HepG2 (cell line): ENCODE measurements around the gene TNS1. TPM values are rescaled to one million over a fixed set of nuclear protein-coding genes. Genes with fewer than 3 reads are reported as not detected.
A peak's percentile ranks its signal among the peaks of the same experiment; 100 is the strongest.

Source experiments
- ATAC-seq: fragments of 200-7000 bp; cut with Tn5 transposase; 3 replicates; pipeline ENCODE4 v1.9.1; 2020; ENCODE audit warnings: mild to moderate bottlenecking, moderate library complexity
- BruUV-seq: library from RNA; stranded (reverse); fragments of 400-500 nt; replicated peaks from 2 replicates; lab custom pipeline; 2021; lab: Mats Ljungman, UMichigan
- CTCF ChIA-PET: fragments of 300-600 bp; formaldehyde crosslinking; extraction: SDS; loops from one replicate; lab custom pipeline; 2021; ENCODE audit warnings: low total read pairs, inconsistent platforms, low intra/inter-chr PET ratio; lab: Yijun Ruan, JAX
- POLR2A ChIA-PET: fragments of 350-600 bp; sonication (Branson Sonifier 250); formaldehyde crosslinking; loops from one replicate; lab custom pipeline; 2020; ENCODE audit warnings: antibody characterized with exemption, inconsistent platforms; lab: Yijun Ruan, JAX
- DNase-seq: peaks from one replicate; pipeline ENCODE4 v3.0.0-alpha.2; 2015; ENCODE audit warnings: low spot score
- FAIRE-seq: peaks from 3 replicates; lab custom pipeline; 2011; peaks lifted over from hg19 to GRCh38; lab: Jason Lieb, UNC
- H2AFZ ChIP-seq: one replicate; pipeline ENCODE4 v1.6.1; 2011; ENCODE audit warnings: low read length, inconsistent platforms
- H3K27ac ChIP-seq: fragments of 300-600 bp; 3 replicates; pipeline ENCODE4 v1.8.0; 2011; ENCODE audit warnings: mixed run types, mild to moderate bottlenecking, mixed read lengths, low read length, inconsistent platforms; ENCODE audit not compliant: insufficient read depth; ENCODE audit errors: extremely low read length
- H3K27me3 ChIP-seq, 2 experiments: fragments of 200-600 bp in 1 of 2; 2 replicates in 1 of 2; 3 replicates in 1 of 2; pipeline versions ENCODE4 v1.6.0 to v1.8.0; 2011; ENCODE audit warnings: low read length in 2 of 2, mild to moderate bottlenecking in 2 of 2, moderate library complexity in 2 of 2, inconsistent platforms in 1 of 2; ENCODE audit not compliant: insufficient read depth in 2 of 2, control insufficient read depth in 1 of 2
- H3K36me3 ChIP-seq, 2 experiments: fragments of 200-600 bp in 1 of 2; replicated peaks in 1 of 2; 2 replicates in 1 of 2; 3 replicates in 1 of 2; pipeline versions ENCODE4 v1.5.1 to v1.8.0; 2011; ENCODE audit warnings: low read length in 2 of 2, inconsistent platforms in 1 of 2; ENCODE audit not compliant: insufficient read depth in 2 of 2, control insufficient read depth in 1 of 2
- H3K4me1 ChIP-seq: 2 replicates; pipeline ENCODE4 v1.5.1; 2012; ENCODE audit warnings: low read length, inconsistent platforms; ENCODE audit not compliant: insufficient read depth
- H3K4me2 ChIP-seq: 2 replicates; pipeline ENCODE4 v1.6.0; 2011; ENCODE audit warnings: low read depth, low read length, inconsistent platforms
- H3K4me3 ChIP-seq, 3 experiments: fragments of 200-600 bp in 1 of 3; sonication (generic), shearing (Covaris generic) in 1 of 3; replicated peaks in 1 of 3; 2 replicates each; pipeline ENCODE4 v1.5.1; 2011 to 2016; ENCODE audit warnings: low read length in 3 of 3, inconsistent platforms in 2 of 3, low read depth in 2 of 3, mild to moderate bottlenecking in 2 of 3, control low read depth in 1 of 3, mixed read lengths in 1 of 3; ENCODE audit not compliant: insufficient read depth in 1 of 3
- H3K79me2 ChIP-seq: one replicate; pipeline ENCODE4 v1.6.1; 2011; ENCODE audit warnings: low read length, inconsistent platforms; ENCODE audit not compliant: insufficient read depth
- H3K9ac ChIP-seq: 2 replicates; pipeline ENCODE4 v1.6.0; 2011; ENCODE audit warnings: mild to moderate bottlenecking, low read depth, low read length, inconsistent platforms; ENCODE audit not compliant: insufficient read depth
- H3K9me3 ChIP-seq: 2 replicates; pipeline ENCODE4 v1.5.1; 2012; ENCODE audit warnings: mild to moderate bottlenecking, low read length
- H4K20me1 ChIP-seq: 2 replicates; pipeline ENCODE4 v1.6.0; 2011; ENCODE audit warnings: inconsistent platforms, mild to moderate bottlenecking, low read length, moderate library complexity; ENCODE audit not compliant: insufficient read depth
- ARNT2 ChIP-seq: sonication (generic); formaldehyde crosslinking; IDR thresholded peaks from 2 replicates; pipeline ENCODE4 v1.8.0; 2022; ENCODE audit warnings: mild to moderate bottlenecking, low read depth, missing genetic modification reagents, moderate library complexity
- DMAP1 ChIP-seq: IDR thresholded peaks from 2 replicates; pipeline ENCODE4 v1.6.1; 2016
- DPF2 ChIP-seq: sonication (generic); formaldehyde crosslinking; IDR thresholded peaks from 2 replicates; pipeline ENCODE4 v1.4.0; 2020; ENCODE audit warnings: mild to moderate bottlenecking, low read depth, missing genetic modification reagents, borderline replicate concordance
- EED ChIP-seq: sonication (generic); formaldehyde crosslinking; IDR thresholded peaks from 2 replicates; pipeline ENCODE4 v1.5.0; 2020; ENCODE audit warnings: mild to moderate bottlenecking, missing genetic modification reagents
- FIP1L1 ChIP-seq: fragments of 200-400 bp; formaldehyde crosslinking; IDR thresholded peaks from 2 replicates; pipeline ENCODE4 v1.6.1; 2018; ENCODE audit warnings: low read depth, mild to moderate bottlenecking, low read length, moderate library complexity, borderline replicate concordance; ENCODE audit not compliant: insufficient read depth
- FOXK1 ChIP-seq: sonication (generic); formaldehyde crosslinking; IDR thresholded peaks from 2 replicates; pipeline ENCODE4 v1.4.0; 2020; ENCODE audit warnings: low read depth, missing genetic modification reagents, borderline replicate concordance
- PHF5A ChIP-seq: IDR thresholded peaks from one replicate; pipeline ENCODE4 v1.6.1; 2018; ENCODE audit warnings: low read depth, missing genetic modification reagents; ENCODE audit not compliant: unreplicated experiment
- ZFP91 ChIP-seq: sonication (generic); formaldehyde crosslinking; IDR thresholded peaks from 2 replicates; pipeline ENCODE4 v1.9.0; 2022; ENCODE audit warnings: missing genetic modification reagents, mild to moderate bottlenecking, borderline replicate concordance
- WGBS: methylation state at CpG from one replicate; pipeline ENCODE4 v1.1.6; 2017; ENCODE audit warnings: low lambda C conversion rate; 5-methylcytosine and 5-hydroxymethylcytosine counted together
- in situ Hi-C: cut with HindIII; loops from 2 replicates; pipeline ENCODE4 v1.10.0; 2017; ENCODE audit warnings: low pct_unique_long_range_greater_than_20kb; ENCODE audit not compliant: extremely low pct_ligation_motif_present
- intact Hi-C: fragments of 100-400 bp; cut with micrococcal nuclease; formaldehyde crosslinking; loops from one replicate; pipeline ENCODE4 v1.10.0; 2022; ENCODE audit not compliant: unreplicated experiment
- polyA plus RNA-seq, 8 experiments: library from polyadenylated mRNA; depleted of rRNA in 3 of 8; stranded (reverse) in 7 of 8; unstranded in 1 of 8; fragments of >200 nt; fragmentation: Illumina TruSeq in 4 of 8; extraction: Trizol in 4 of 8; gene quantifications; 2 replicates each; pipeline versions ENCODE4 v1.2.1 to v1.2.3, GENCODE V29; 2011 to 2016; ENCODE audit warnings: low read depth in 4 of 8, missing spikeins in 1 of 8, mixed read lengths in 1 of 8; ENCODE audit not compliant: insufficient read depth in 1 of 8
- total RNA-seq, 5 experiments: library from RNA; depleted of rRNA; stranded (reverse); fragments of >200 nt; fragmentation: Illumina TruSeq; extraction: Trizol; gene quantifications; 2 replicates each; pipeline ENCODE4 v1.2.3, GENCODE V29; 2016; ENCODE audit warnings: low read depth in 1 of 5

TNS1 gene
- total and polyA plus RNA-seq, 2 of the 13 experiments (the other 11 are each of a cell fraction or from before 2014, with no cell fraction given) = 1.9 to 118 TPM

- TF ChIP-seq FIP1L1 (no peak), EED (CRISPR knock-in tag) (0 out of 2 replicates have a peak, but pooled peaks have one; percentile 30), ARNT2 (CRISPR knock-in tag) (no peak), ZFP91 (CRISPR knock-in tag) (no peak), DPF2 (CRISPR knock-in tag) (no peak)
- ChIA-PET CTCF (no interaction called here), POLR2A (no interaction called here)
- Histone ChIP-seq H3K36me3 (peaks cover 20 to 38% of the 10 kb centered on the region in 2 experiments), H3K4me3 (no peak overlapping the region), H3K9ac (no peak overlapping the region), H2AFZ (no peak overlapping the region), H3K27me3 (no peaks in the 10 kb centered on the region), H4K20me1 (peaks cover 4% of the 10 kb centered on the region; the same call in 1 of the 2 replicates), H3K4me1 (no peaks in the 10 kb centered on the region), H3K9me3 (no peaks in the 10 kb centered on the region), H3K4me2 (no peak overlapping the region), H3K79me2 (no peaks in the 10 kb centered on the region), H3K27ac (no peak overlapping the region)
- BruUV-seq = no TSS peak
- in situ Hi-C loops (no loop called here), intact Hi-C loops (no loop called here)
- DNase-seq (no peak), ATAC-seq (no peak), FAIRE-seq (no peak)
- WGBS = 60% methylated on average over 4 of the region's 5 CpGs
Measured at GRCh38 chr2:217832115-217832514, 170.7 kb downstream of the TNS1 start.

GRCh38 chr2:217831306-217831705 lies 171.5 kb downstream of the TNS1 start:
- H3K9ac ChIP-seq = no peak overlapping the region
- WGBS = 90% methylated on average over 10 of the region's 10 CpGs
- POLR2A ChIA-PET = no interaction called here

More at GRCh38 chr2:217831306-217831705, 171.5 kb downstream of the TNS1 start:
- no peaks in the 10 kb centered on the region for H3K27me3 ChIP-seq
- DNase-seq = no peak
- H3K9me3 ChIP-seq = no peaks in the 10 kb centered on the region
- no peaks in the 10 kb centered on the region for H3K79me2 ChIP-seq
- H3K4me1 ChIP-seq = no peaks in the 10 kb centered on the region
- no peak overlapping the region for H3K4me3 ChIP-seq
- BruUV-seq = no TSS peak
- no peak for FAIRE-seq
- no peak; the same call in 2 of the 3 replicates for ATAC-seq
- no peak overlapping the region for H3K4me2 ChIP-seq
- intact Hi-C loops (no loop called here), in situ Hi-C loops (no loop called here)
- H4K20me1 ChIP-seq = peaks cover 4% of the 10 kb centered on the region; the same call in 1 of the 2 replicates
- peaks cover 20 to 36% of the 10 kb centered on the region in 2 experiments for H3K36me3 ChIP-seq
- H3K27ac ChIP-seq = no peak overlapping the region
- CTCF ChIA-PET = no interaction called here
- H2AFZ ChIP-seq = no peak overlapping the region
- TF ChIP-seq FOXK1 (CRISPR knock-in tag) (no peak), PHF5A (CRISPR knock-in tag) (no peak), DMAP1 (no peak)
